Measurements from ENCODE around the gene TAGAP. TPM values are rescaled to one million over a fixed set of nuclear protein-coding genes. Genes with fewer than 3 reads are reported as not detected.

TAGAP gene
- total and polyA plus RNA-seq, 2 of the 8 experiments (the other 6 are each of a cell fraction or from before 2014, with no cell fraction given): not detected

DNA sequence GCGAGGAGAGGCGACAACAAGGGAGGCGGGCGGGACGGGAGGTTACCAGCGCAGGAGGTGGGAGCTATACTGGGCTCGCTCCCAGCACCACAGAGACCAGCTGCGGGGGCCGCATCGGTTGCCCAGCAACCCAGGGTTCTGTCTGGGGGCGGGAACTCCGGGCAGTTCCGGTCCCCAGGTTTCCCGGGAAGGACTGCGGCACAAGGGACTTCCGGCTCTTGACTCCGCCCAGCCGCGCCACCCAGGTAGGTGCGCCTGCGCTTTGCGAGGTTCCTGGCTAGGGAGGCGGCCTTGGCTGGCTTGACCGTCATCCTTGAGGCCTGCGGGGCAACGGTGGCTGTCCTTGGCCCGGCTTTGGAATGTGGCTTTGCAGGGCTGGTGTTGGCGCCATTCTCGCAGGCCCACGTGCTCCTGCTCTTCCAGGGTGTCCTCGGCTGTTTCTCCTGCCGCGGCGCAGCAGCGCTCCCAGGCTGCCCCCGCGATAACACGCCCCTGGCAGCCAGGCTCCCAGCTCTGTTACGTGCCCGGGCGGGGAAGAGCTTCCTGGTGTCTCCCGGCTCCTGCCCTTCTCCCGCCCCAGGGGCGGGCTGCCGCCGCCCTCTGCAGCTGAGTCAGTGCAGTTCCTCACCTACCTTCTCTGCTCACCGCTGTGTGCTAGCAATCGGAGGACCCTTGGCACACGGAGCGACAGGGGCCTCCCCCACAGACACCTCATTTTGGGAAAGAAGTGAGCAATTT lies 45.0 kb downstream of the TAGAP start, which contains the start of gene RSPH3 (continued):
- TF ChIP-seq, protein P1, sequence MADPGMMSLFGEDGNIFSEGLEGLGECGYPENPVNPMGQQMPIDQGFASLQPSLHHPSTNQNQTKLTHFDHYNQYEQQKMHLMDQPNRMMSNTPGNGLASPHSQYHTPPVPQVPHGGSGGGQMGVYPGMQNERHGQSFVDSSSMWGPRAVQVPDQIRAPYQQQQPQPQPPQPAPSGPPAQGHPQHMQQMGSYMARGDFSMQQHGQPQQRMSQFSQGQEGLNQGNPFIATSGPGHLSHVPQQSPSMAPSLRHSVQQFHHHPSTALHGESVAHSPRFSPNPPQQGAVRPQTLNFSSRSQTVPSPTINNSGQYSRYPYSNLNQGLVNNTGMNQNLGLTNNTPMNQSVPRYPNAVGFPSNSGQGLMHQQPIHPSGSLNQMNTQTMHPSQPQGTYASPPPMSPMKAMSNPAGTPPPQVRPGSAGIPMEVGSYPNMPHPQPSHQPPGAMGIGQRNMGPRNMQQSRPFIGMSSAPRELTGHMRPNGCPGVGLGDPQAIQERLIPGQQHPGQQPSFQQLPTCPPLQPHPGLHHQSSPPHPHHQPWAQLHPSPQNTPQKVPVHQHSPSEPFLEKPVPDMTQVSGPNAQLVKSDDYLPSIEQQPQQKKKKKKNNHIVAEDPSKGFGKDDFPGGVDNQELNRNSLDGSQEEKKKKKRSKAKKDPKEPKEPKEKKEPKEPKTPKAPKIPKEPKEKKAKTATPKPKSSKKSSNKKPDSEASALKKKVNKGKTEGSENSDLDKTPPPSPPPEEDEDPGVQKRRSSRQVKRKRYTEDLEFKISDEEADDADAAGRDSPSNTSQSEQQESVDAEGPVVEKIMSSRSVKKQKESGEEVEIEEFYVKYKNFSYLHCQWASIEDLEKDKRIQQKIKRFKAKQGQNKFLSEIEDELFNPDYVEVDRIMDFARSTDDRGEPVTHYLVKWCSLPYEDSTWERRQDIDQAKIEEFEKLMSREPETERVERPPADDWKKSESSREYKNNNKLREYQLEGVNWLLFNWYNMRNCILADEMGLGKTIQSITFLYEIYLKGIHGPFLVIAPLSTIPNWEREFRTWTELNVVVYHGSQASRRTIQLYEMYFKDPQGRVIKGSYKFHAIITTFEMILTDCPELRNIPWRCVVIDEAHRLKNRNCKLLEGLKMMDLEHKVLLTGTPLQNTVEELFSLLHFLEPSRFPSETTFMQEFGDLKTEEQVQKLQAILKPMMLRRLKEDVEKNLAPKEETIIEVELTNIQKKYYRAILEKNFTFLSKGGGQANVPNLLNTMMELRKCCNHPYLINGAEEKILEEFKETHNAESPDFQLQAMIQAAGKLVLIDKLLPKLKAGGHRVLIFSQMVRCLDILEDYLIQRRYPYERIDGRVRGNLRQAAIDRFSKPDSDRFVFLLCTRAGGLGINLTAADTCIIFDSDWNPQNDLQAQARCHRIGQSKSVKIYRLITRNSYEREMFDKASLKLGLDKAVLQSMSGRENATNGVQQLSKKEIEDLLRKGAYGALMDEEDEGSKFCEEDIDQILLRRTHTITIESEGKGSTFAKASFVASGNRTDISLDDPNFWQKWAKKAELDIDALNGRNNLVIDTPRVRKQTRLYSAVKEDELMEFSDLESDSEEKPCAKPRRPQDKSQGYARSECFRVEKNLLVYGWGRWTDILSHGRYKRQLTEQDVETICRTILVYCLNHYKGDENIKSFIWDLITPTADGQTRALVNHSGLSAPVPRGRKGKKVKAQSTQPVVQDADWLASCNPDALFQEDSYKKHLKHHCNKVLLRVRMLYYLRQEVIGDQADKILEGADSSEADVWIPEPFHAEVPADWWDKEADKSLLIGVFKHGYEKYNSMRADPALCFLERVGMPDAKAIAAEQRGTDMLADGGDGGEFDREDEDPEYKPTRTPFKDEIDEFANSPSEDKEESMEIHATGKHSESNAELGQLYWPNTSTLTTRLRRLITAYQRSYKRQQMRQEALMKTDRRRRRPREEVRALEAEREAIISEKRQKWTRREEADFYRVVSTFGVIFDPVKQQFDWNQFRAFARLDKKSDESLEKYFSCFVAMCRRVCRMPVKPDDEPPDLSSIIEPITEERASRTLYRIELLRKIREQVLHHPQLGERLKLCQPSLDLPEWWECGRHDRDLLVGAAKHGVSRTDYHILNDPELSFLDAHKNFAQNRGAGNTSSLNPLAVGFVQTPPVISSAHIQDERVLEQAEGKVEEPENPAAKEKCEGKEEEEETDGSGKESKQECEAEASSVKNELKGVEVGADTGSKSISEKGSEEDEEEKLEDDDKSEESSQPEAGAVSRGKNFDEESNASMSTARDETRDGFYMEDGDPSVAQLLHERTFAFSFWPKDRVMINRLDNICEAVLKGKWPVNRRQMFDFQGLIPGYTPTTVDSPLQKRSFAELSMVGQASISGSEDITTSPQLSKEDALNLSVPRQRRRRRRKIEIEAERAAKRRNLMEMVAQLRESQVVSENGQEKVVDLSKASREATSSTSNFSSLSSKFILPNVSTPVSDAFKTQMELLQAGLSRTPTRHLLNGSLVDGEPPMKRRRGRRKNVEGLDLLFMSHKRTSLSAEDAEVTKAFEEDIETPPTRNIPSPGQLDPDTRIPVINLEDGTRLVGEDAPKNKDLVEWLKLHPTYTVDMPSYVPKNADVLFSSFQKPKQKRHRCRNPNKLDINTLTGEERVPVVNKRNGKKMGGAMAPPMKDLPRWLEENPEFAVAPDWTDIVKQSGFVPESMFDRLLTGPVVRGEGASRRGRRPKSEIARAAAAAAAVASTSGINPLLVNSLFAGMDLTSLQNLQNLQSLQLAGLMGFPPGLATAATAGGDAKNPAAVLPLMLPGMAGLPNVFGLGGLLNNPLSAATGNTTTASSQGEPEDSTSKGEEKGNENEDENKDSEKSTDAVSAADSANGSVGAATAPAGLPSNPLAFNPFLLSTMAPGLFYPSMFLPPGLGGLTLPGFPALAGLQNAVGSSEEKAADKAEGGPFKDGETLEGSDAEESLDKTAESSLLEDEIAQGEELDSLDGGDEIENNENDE (IDR thresholded peaks at IDR 0.05; ENCODE audit: insufficient replicate concordance, low read length): no peak
- TF ChIP-seq KDM5A (IDR thresholded peaks at IDR 0.05; ENCODE audit: low read length) (no peak; the same call in 1 of the 2 replicates), GTF2F1 (IDR thresholded peaks at IDR 0.05; ENCODE audit: borderline replicate concordance, low read depth, low read length) (0 out of 2 replicates have a peak, but pooled peaks have one; percentile 11), ASH2L (IDR thresholded peaks at IDR 0.05; ENCODE audit: low read length) (peak; percentile 96), HDAC2 (IDR thresholded peaks at IDR 0.05; ENCODE audit: borderline replicate concordance in 1 of 2, low read depth in 2 of 2, low read length in 2 of 2) (peak in 1 of 2 experiments; percentile 85; a peak in 1 of 4 replicates), KDM1A (IDR thresholded peaks at IDR 0.05; ENCODE audit: borderline replicate concordance, low read length) (no peak), POLR2AphosphoS5 (IDR thresholded peaks at IDR 0.05; ENCODE audit: low read depth, low read length) (peak; percentile 96)
- TF ChIP-seq, protein P2, sequence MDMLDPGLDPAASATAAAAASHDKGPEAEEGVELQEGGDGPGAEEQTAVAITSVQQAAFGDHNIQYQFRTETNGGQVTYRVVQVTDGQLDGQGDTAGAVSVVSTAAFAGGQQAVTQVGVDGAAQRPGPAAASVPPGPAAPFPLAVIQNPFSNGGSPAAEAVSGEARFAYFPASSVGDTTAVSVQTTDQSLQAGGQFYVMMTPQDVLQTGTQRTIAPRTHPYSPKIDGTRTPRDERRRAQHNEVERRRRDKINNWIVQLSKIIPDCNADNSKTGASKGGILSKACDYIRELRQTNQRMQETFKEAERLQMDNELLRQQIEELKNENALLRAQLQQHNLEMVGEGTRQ (IDR thresholded peaks at IDR 0.05; ENCODE audit: low read length): no peak; the same call in 1 of the 2 replicates
